SU-DHL-6 (cell line): ENCODE data around the gene SLC7A9.

Source experiments
- EZH2phosphoT487 ChIP-seq: fragments of 200-600 bp; sonication (generic), shearing (Covaris generic); conservative IDR thresholded peaks from 2 replicates; pipeline ENCODE4 v1.6.1; 2018; ENCODE audit warnings: mild to moderate bottlenecking, antibody characterized with exemption, low read length, moderate library complexity, mixed read lengths
- TF ChIP-seq, protein P1 (sequence below): fragments of 200-600 bp; sonication (generic); IDR thresholded peaks from one replicate; pipeline ENCODE4 v1.5.1; 2017; ENCODE audit warnings: antibody characterized with exemption, mild to moderate bottlenecking, low read length, moderate library complexity; ENCODE audit not compliant: insufficient read depth, poor library complexity, severe bottlenecking

DNA sequence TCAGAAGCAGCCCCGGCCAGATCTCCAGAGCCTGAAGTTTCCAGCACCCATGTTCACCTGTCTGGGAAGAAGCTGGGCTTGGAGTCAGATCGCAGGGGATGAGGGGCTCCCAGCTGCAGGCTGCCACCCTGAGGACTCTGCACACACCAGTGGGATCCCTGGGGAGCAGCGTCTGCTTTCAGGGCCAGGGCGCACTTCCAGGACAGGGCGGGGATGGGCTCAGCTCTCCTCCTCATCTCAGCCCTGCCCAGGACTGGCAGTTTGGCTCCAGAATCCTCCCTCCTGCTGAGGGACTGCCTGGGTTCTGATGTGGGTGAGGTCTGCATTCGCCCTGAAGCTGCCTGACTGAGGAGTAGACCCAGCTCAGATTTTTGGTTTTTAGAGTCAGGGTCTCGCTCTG lies 3.5 kb downstream of the SLC7A9 start:
- TF ChIP-seq, protein P1, sequence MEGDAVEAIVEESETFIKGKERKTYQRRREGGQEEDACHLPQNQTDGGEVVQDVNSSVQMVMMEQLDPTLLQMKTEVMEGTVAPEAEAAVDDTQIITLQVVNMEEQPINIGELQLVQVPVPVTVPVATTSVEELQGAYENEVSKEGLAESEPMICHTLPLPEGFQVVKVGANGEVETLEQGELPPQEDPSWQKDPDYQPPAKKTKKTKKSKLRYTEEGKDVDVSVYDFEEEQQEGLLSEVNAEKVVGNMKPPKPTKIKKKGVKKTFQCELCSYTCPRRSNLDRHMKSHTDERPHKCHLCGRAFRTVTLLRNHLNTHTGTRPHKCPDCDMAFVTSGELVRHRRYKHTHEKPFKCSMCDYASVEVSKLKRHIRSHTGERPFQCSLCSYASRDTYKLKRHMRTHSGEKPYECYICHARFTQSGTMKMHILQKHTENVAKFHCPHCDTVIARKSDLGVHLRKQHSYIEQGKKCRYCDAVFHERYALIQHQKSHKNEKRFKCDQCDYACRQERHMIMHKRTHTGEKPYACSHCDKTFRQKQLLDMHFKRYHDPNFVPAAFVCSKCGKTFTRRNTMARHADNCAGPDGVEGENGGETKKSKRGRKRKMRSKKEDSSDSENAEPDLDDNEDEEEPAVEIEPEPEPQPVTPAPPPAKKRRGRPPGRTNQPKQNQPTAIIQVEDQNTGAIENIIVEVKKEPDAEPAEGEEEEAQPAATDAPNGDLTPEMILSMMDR = no peak
- TF ChIP-seq EZH2phosphoT487 = no peak
